K562 (cell line): ENCODE measurements around the gene OR51B2. TPM values are rescaled to one million over a fixed set of nuclear protein-coding genes. Genes with fewer than 3 reads are reported as not detected.

Source experiments
- CREB1 ChIP-seq, 2 experiments: sonication (generic) in 1 of 2; formaldehyde crosslinking in 1 of 2; IDR thresholded peaks; 2 replicates each; pipeline versions ENCODE4 v1.6.1 to v1.8.0; 2012 to 2022; ENCODE audit warnings: inconsistent platforms in 1 of 2, mild to moderate bottlenecking in 1 of 2, missing genetic modification reagents in 1 of 2, moderate library complexity in 1 of 2
- EP300 ChIP-seq: IDR thresholded peaks from 2 replicates; pipeline ENCODE4 v1.6.1; 2012; ENCODE audit warnings: low read length, improper control_type of control experiment
- FOXA3 ChIP-seq, 2 experiments: fragments of 450-650 bp in 1 of 2; sonication (generic) in 1 of 2; formaldehyde crosslinking; IDR thresholded peaks in 1 of 2; conservative IDR thresholded peaks in 1 of 2; 2 replicates each; pipeline versions ENCODE4 v1.4.0 to v1.8.0; 2020 to 2022; ENCODE audit warnings: mild to moderate bottlenecking in 2 of 2, missing genetic modification reagents in 1 of 2
- MTA2 ChIP-seq: fragments of 450-650 bp; IDR thresholded peaks from 2 replicates; pipeline ENCODE4 v1.6.1; 2016; ENCODE audit warnings: low read depth
- NCOA2 ChIP-seq, 2 experiments: fragments of 450-650 bp; IDR thresholded peaks; 2 replicates each; pipeline ENCODE4 v1.6.1; 2018; ENCODE audit warnings: mild to moderate bottlenecking in 2 of 2, moderate library complexity in 1 of 2; ENCODE audit not compliant: partially characterized antibody in 2 of 2
- PRMT5 ChIP-seq: sonication (generic); formaldehyde crosslinking; IDR thresholded peaks from 2 replicates; pipeline ENCODE4 v1.5.0; 2020; ENCODE audit warnings: missing genetic modification reagents
- RAD21 ChIP-seq, 2 experiments: fragments of 250-450 bp in 1 of 2; fragments of 450-650 bp in 1 of 2; sonication (Bioruptor Pico) in 1 of 2; formaldehyde crosslinking in 1 of 2; IDR thresholded peaks in 1 of 2; conservative IDR thresholded peaks in 1 of 2; 2 replicates each; pipeline versions ENCODE4 v1.4.0 to v1.8.0; 2020 to 2022; ENCODE audit warnings: mild to moderate bottlenecking in 2 of 2, moderate library complexity in 1 of 2
- RBM17 ChIP-seq: fragments of 200-400 bp; formaldehyde crosslinking; IDR thresholded peaks from 2 replicates; pipeline ENCODE4 v1.6.1; 2017; ENCODE audit warnings: low read depth, mild to moderate bottlenecking, low read length, borderline replicate concordance
- SMARCA5 ChIP-seq: fragments of 450-650 bp; IDR thresholded peaks from 2 replicates; pipeline ENCODE4 v1.6.1; 2016
- SNAPC5 ChIP-seq: fragments of 250-450 bp; sonication (Bioruptor Pico); IDR thresholded peaks from 2 replicates; pipeline ENCODE4 v1.8.0; 2021; ENCODE audit warnings: moderate library complexity, mild to moderate bottlenecking, inconsistent platforms
- TFAM ChIP-seq: fragments of 250-450 bp; sonication (Bioruptor Pico); conservative IDR thresholded peaks from 2 replicates; pipeline ENCODE4 v1.5.0; 2021; ENCODE audit warnings: mild to moderate bottlenecking, moderate library complexity
- WHSC1 ChIP-seq: IDR thresholded peaks from one replicate; pipeline ENCODE4 v1.6.1; 2012; ENCODE audit warnings: low read length, control low read depth, inconsistent platforms
- ZBTB40 ChIP-seq, 2 experiments: fragments of 450-650 bp in 1 of 2; sonication (generic) in 1 of 2; formaldehyde crosslinking in 1 of 2; IDR thresholded peaks; 2 replicates each; pipeline versions ENCODE4 v1.7.1 to v1.9.0; 2016 to 2022; ENCODE audit warnings: inconsistent platforms in 1 of 2, mild to moderate bottlenecking in 1 of 2, missing genetic modification reagents in 1 of 2
- ZC3H8 ChIP-seq: fragments of 450-650 bp; IDR thresholded peaks from 2 replicates; pipeline ENCODE4 v1.6.1; 2017
- ZNF134 ChIP-seq: fragments of 250-450 bp; sonication (Bioruptor Pico); conservative IDR thresholded peaks from 2 replicates; pipeline ENCODE4 v1.4.0; 2020
- ZNF507 ChIP-seq: conservative IDR thresholded peaks from 2 replicates; pipeline ENCODE4 v1.6.1; 2017; ENCODE audit warnings: missing genetic modification characterization, missing compliant biosample characterization
- ZNF764 ChIP-seq: fragments of 250-450 bp; sonication (Bioruptor Pico); IDR thresholded peaks from 2 replicates; pipeline ENCODE4 v1.4.0; 2020; ENCODE audit warnings: low read depth, mild to moderate bottlenecking, moderate library complexity
- ZNF830 ChIP-seq: fragments of 250-450 bp; sonication (Bioruptor Pico); IDR thresholded peaks from 2 replicates; pipeline ENCODE4 v1.5.0; 2021; ENCODE audit warnings: mild to moderate bottlenecking
- polyA plus RNA-seq, 8 experiments: library from polyadenylated mRNA; depleted of rRNA in 4 of 8; stranded (reverse) in 5 of 8; unstranded in 3 of 8; fragments of >200 nt; fragmentation: Nextera tagmentation in 2 of 8; fragmentation: Illumina TruSeq in 1 of 8; extraction: Ambion mirVana in 2 of 8; extraction: Trizol in 1 of 8; gene quantifications; 2 replicates each; pipeline versions ENCODE4 v1.2.1 to v1.2.3, GENCODE V29; 2011 to 2014; ENCODE audit warnings: inconsistent platforms in 1 of 8, missing spikeins in 1 of 8
- total RNA-seq, 7 experiments: library from RNA; depleted of rRNA in 6 of 7; stranded (reverse); fragments of >200 nt in 6 of 7; fragmentation: Illumina TruSeq in 2 of 7; extraction: Trizol in 2 of 7; gene quantifications; 2 replicates each; pipeline versions ENCODE4 v1.2.1 to v1.2.3, GENCODE V29; 2011 to 2021; ENCODE audit warnings: low replicate concordance in 1 of 7
- TF ChIP-seq, protein P1 (sequence below): fragments of 450-650 bp; IDR thresholded peaks from one replicate; pipeline ENCODE4 v1.6.1; 2018; ENCODE audit warnings: mild to moderate bottlenecking, moderate library complexity; ENCODE audit not compliant: partially characterized antibody

Gene OR51B2
- total and polyA plus RNA-seq, 9 of the 15 experiments (the other 6 are each of a cell fraction or from before 2014, with no cell fraction given), result 0.38 to 6.6 (median 4.0) TPM

DNA sequence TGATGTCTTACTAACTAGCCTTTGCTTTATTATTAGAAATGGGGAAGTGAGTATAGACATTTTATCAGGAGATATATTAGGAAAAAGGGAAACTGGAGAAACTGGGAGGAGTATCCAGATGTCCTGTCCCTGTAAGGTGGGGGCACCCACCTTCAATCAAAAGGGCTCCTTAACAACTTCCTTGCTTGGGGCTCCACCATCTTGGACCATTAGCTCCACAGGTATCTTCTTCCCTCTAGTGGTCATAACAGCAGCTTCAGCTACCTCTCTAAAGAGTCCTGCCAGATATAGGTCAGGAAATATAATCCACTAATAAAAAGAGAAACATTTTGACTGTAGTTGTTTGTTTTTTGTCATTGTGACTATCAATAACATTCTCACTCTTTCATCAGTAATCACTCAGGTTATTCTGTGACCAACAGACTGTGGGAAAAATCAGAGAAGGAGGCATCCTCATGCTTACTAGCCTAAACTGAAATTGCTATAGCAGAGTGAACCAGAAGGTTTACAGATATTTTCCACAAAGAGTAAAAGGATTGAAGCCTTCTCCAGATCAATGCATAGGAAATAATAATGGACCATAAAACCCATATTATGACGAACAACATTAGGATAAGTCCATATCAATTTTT, 32.8 kb downstream of the OR51B2 start (continued):
- TF ChIP-seq FOXA3 (CRISPR knock-in tag; conservative IDR thresholded peaks at IDR 0.05 in 1 of 2, IDR thresholded peaks at IDR 0.05 in 1 of 2) (no peak), NCOA2 (IDR thresholded peaks at IDR 0.05; ENCODE audit: partially characterized antibody in 2 of 2) (no peak), MTA2 (no peak), WHSC1 (no peak), ZNF764 (CRISPR knock-in tag) (no peak), RAD21 (CRISPR knock-in tag; conservative IDR thresholded peaks at IDR 0.05 in 1 of 2, IDR thresholded peaks at IDR 0.05 in 1 of 2) (peak; percentile 95 to 98), PRMT5 (CRISPR knock-in tag) (no peak), RBM17 (no peak), ZNF830 (CRISPR knock-in tag) (no peak), TFAM (CRISPR knock-in tag) (no peak), CREB1 (IDR thresholded peaks at IDR 0.05) (no peak), CREB1 (CRISPR knock-in tag; IDR thresholded peaks at IDR 0.05) (no peak), ZNF134 (no peak), ZBTB40 (IDR thresholded peaks at IDR 0.05) (no peak), ZBTB40 (CRISPR knock-in tag; IDR thresholded peaks at IDR 0.05) (no peak), ZNF507 (tag) (no peak), SMARCA5 (no peak), EP300 (peak; percentile 42; the same call in 1 of the 2 replicates), SNAPC5 (CRISPR knock-in tag) (no peak), ZC3H8 (no peak)
- TF ChIP-seq, protein P1, sequence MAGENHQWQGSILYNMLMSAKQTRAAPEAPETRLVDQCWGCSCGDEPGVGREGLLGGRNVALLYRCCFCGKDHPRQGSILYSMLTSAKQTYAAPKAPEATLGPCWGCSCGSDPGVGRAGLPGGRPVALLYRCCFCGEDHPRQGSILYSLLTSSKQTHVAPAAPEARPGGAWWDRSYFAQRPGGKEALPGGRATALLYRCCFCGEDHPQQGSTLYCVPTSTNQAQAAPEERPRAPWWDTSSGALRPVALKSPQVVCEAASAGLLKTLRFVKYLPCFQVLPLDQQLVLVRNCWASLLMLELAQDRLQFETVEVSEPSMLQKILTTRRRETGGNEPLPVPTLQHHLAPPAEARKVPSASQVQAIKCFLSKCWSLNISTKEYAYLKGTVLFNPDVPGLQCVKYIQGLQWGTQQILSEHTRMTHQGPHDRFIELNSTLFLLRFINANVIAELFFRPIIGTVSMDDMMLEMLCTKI, result no peak
